Liver (tissue), 9 donors: Measurements from ENCODE around the gene HMX1. TPM values are rescaled to one million over a fixed set of nuclear protein-coding genes. Genes with fewer than 3 reads are reported as not detected.

Source experiments
- DNase-seq: peaks from one replicate; pipeline ENCODE4 v3.0.0-alpha.2; 2017; ENCODE audit warnings: low spot score
- H3K27ac ChIP-seq, 2 donors: one replicate each; pipeline ENCODE4 v1.7.0; 2013; ENCODE audit warnings: inconsistent platforms in 2 of 2, low read length in 2 of 2, control low read depth in 1 of 2, low read depth in 1 of 2, mild to moderate bottlenecking in 1 of 2
- H3K27me3 ChIP-seq, 4 donors: one replicate each; pipeline versions ENCODE4 v1.6.1 to v1.7.0; 2013; ENCODE audit warnings: low read length in 3 of 4, inconsistent platforms in 1 of 4, mild to moderate bottlenecking in 1 of 4, moderate library complexity in 1 of 4; ENCODE audit not compliant: control insufficient read depth in 4 of 4, insufficient read depth in 4 of 4
- H3K36me3 ChIP-seq, 4 donors: one replicate each; pipeline versions ENCODE4 v1.6.1 to v1.7.0; 2013; ENCODE audit warnings: low read length in 3 of 4, mild to moderate bottlenecking in 3 of 4, low read depth in 1 of 4, moderate library complexity in 1 of 4; ENCODE audit not compliant: control insufficient read depth in 4 of 4, insufficient read depth in 3 of 4
- H3K4me1 ChIP-seq, 4 donors: one replicate each; pipeline versions ENCODE4 v1.6.1 to v1.7.0; 2013; ENCODE audit warnings: low read length in 3 of 4, mild to moderate bottlenecking in 3 of 4, moderate library complexity in 1 of 4; ENCODE audit not compliant: control insufficient read depth in 4 of 4, insufficient read depth in 4 of 4
- H3K4me3 ChIP-seq, 3 donors: one replicate each; pipeline versions ENCODE4 v1.6.1 to v1.7.0; 2013; ENCODE audit warnings: low read length in 3 of 3, control low read depth in 1 of 3, low read depth in 1 of 3, mild to moderate bottlenecking in 1 of 3
- H3K9ac ChIP-seq, 2 donors: one replicate each; pipeline ENCODE4 v1.7.0; 2013; ENCODE audit warnings: low read length in 2 of 2, mild to moderate bottlenecking in 2 of 2, moderate library complexity in 2 of 2, control low read depth in 1 of 2, low read depth in 1 of 2
- H3K9me3 ChIP-seq, 4 donors: one replicate each; pipeline versions ENCODE4 v1.6.1 to v1.7.0; 2013; ENCODE audit warnings: low read length in 3 of 4; ENCODE audit not compliant: control insufficient read depth in 4 of 4
- ATF3 ChIP-seq: IDR thresholded peaks from 2 replicates; pipeline ENCODE4 v1.6.1; 2016; ENCODE audit warnings: antibody characterized with exemption
- CTCF ChIP-seq: fragments of 150-350 bp; IDR thresholded peaks from 2 replicates; pipeline ENCODE4 v1.5.1; 2017; ENCODE audit warnings: improper control_type of control experiment, low read depth, low read length; ENCODE audit not compliant: missing input control
- FOXA1 ChIP-seq: IDR thresholded peaks from 2 replicates; pipeline ENCODE4 v1.6.1; 2016; ENCODE audit warnings: antibody characterized with exemption
- GABPA ChIP-seq, 2 donors: IDR thresholded peaks in 1 of 2; conservative IDR thresholded peaks in 1 of 2; 2 replicates each; pipeline ENCODE4 v1.6.1; 2016; ENCODE audit warnings: antibody characterized with exemption in 2 of 2, mild to moderate bottlenecking in 1 of 2, moderate library complexity in 1 of 2
- HNF4A ChIP-seq, 2 donors: conservative IDR thresholded peaks; 2 replicates each; pipeline ENCODE4 v1.6.1; 2016; ENCODE audit warnings: antibody characterized with exemption in 2 of 2, mild to moderate bottlenecking in 2 of 2
- HNF4G ChIP-seq: IDR thresholded peaks from 2 replicates; pipeline ENCODE4 v1.6.1; 2016; ENCODE audit warnings: antibody characterized with exemption
- NR2F2 ChIP-seq: IDR thresholded peaks from 2 replicates; pipeline ENCODE4 v1.6.1; 2016; ENCODE audit warnings: antibody characterized with exemption
- RAD21 ChIP-seq, 2 donors: IDR thresholded peaks; 2 replicates each; pipeline ENCODE4 v1.6.1; 2016; ENCODE audit warnings: antibody characterized with exemption in 2 of 2, mild to moderate bottlenecking in 2 of 2
- REST ChIP-seq: IDR thresholded peaks from 2 replicates; pipeline ENCODE4 v1.6.1; 2016; ENCODE audit warnings: antibody characterized with exemption, mild to moderate bottlenecking
- RXRA ChIP-seq, 2 donors: IDR thresholded peaks; 2 replicates each; pipeline ENCODE4 v1.6.1; 2017 to 2018; ENCODE audit warnings: antibody characterized with exemption in 2 of 2, mild to moderate bottlenecking in 1 of 2
- SP1 ChIP-seq: IDR thresholded peaks from 2 replicates; pipeline ENCODE4 v1.6.1; 2018; ENCODE audit warnings: antibody characterized with exemption, mild to moderate bottlenecking
- TAF1 ChIP-seq: conservative IDR thresholded peaks from 2 replicates; pipeline ENCODE4 v1.6.1; 2016; ENCODE audit warnings: antibody characterized with exemption, mild to moderate bottlenecking
- YY1 ChIP-seq: IDR thresholded peaks from 2 replicates; pipeline ENCODE4 v1.6.1; 2016; ENCODE audit warnings: antibody characterized with exemption, mild to moderate bottlenecking
- ZBTB33 ChIP-seq: IDR thresholded peaks from 2 replicates; pipeline ENCODE4 v1.6.1; 2016; ENCODE audit warnings: antibody characterized with exemption
- WGBS: extraction: QIAGEN DNeasy Blood & Tissue Kit; methylation state at CpG from one replicate; pipeline ENCODE4 v1.1.7; 2013; 5-methylcytosine and 5-hydroxymethylcytosine counted together
- polyA plus RNA-seq, 2 donors: library from polyadenylated mRNA; stranded (reverse) in 1 of 2; unstranded in 1 of 2; fragments of 200-250 nt in 1 of 2; fragments of >200 nt in 1 of 2; fragmentation: Nextera tagmentation in 1 of 2; extraction: Ambion mirVana in 1 of 2; gene quantifications; one replicate each; pipeline versions ENCODE4 v1.2.1 to v1.2.3, GENCODE V29; 2013 to 2015
- total RNA-seq, 2 donors: library from RNA; depleted of rRNA; stranded (reverse); fragments of >200 nt; gene quantifications; one replicate each; pipeline ENCODE4 v1.2.3, GENCODE V29; 2014
- donor health status: healthy.
- donor health status: healthy.
- donor health status: healthy.
- donor health status: healthy.
- donor health status: healthy.

Gene HMX1
- total and polyA plus RNA-seq, 4 donors: not detected

GRCh38 chr4:8868321-8869001 is 3.2 kb downstream of the HMX1 start:
- DNase-seq: no peak
- WGBS: 9% methylated on average over 22 of the region's 22 CpGs
- H3K27me3 ChIP-seq: peaks cover 6 to 36% (median 18%) of the 10 kb centered on the region in 4 donors
- peaks cover 4 to 17% (median 7%) of the 10 kb centered on the region in 4 donors for H3K4me1 ChIP-seq
- TF ChIP-seq ATF3 (no peak), GABPA (IDR thresholded peaks at IDR 0.05 in 1 of 2, conservative IDR thresholded peaks at IDR 0.05 in 1 of 2) (no peak), ZBTB33 (no peak), YY1 (no peak), FOXA1 (no peak), CTCF (no peak), TAF1 (no peak), HNF4A (conservative IDR thresholded peaks at IDR 0.05) (no peak), HNF4G (no peak), RXRA (IDR thresholded peaks at IDR 0.05) (no peak), REST (no peak), SP1 (no peak), RAD21 (IDR thresholded peaks at IDR 0.05) (no peak), NR2F2 (no peak)
- H3K9me3 ChIP-seq: no peaks in the 10 kb centered on the region
- H3K9ac ChIP-seq: no peak overlapping the region
- H3K36me3 ChIP-seq: no peaks in the 10 kb centered on the region
- H3K4me3 ChIP-seq: no peak overlapping the region
- no peak overlapping the region for H3K27ac ChIP-seq
